Stimulated activated CD8-positive, alpha-beta memory T cell treated with anti-CD3 and anti-CD28 coated beads, Interleukin-7, amount 100 ng/mL, for 1 hour (primary cell): ENCODE measurements around the gene ZNF726.
"Not testable (repeated sequence)": the region's sequence is repeated elsewhere in the genome, so short reads cannot be mapped to it uniquely, and the experiment has no call there.

Experiments
- DNase-seq, 2 donors: peaks; one replicate each; pipeline ENCODE4 v3.0.0-alpha.2; 2020; ENCODE audit warnings: low read depth in 2 of 2

ZNF726 gene

DNA sequence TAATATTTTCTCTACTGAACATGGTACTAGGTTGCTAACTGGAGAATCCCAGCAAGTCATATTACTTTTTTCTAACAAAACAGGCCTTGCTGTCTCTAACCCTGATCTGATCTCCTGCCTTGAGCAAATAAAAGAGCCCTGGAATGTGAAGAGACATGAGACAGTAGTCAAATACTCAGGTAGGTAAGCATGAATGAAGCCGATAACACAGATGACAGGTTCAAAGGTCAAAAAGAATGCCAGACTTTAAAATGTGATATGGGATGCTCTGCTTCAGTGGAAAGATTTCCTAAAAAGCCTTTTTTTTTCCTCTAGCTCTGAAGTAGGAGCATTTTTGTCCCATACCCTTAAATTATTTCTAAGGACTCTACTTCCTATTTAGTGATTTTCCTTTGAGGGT lies 28.7 kb downstream of the ZNF726 start:
- DNase-seq = no peak

DNA sequence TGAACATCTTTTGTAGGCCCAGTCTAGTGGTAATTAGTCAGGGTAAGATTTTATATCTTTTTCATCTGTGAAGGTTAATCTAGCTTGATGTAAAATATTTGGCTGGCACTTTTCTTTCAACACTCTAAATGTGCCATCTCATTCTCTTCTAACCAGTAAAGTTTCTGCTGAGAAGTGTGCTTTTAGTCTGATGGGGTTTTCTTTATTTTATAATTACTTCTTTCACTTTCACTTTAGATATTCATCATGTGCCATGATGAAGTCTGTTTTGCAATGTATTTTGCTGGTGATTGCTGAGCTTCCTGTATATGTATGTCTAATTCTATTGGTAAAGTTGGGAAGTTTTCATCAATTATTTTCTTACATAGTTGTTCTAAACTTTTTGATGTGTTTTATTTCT lies 31.9 kb downstream of the ZNF726 start:
- DNase-seq = no peak

GRCh38 chr19:23949611-23950010 lies 34.9 kb downstream of the ZNF726 start:
- no peak for DNase-seq

GRCh38 chr19:23956051-23956450 lies 41.4 kb downstream of the ZNF726 start:
- DNase-seq = no peak

- no peak for DNase-seq
Measured at GRCh38 chr19:23957660-23958281, 43.1 kb downstream of the ZNF726 start.

DNA sequence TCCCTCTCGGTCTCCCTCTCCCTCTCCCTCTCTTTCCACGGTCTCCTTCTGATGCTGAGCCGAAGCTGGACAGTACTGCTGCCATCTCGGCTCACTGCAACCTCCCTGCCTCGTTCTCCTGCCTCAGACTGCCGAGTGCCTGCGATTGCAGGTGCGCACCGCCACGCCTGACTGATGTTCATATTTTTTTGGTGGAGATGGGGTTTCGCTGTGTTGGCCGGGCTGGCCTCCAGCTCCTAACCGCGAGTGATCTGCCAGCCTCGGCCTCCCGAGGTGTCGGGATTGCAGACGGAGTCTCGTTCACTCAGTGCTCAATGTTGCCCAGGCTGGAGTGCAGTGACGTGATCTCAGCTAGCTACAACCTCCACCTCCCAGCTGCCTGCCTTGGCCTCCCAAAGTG lies 48.7 kb downstream of the ZNF726 start:
- DNase-seq = not testable (repeated sequence)

DNA sequence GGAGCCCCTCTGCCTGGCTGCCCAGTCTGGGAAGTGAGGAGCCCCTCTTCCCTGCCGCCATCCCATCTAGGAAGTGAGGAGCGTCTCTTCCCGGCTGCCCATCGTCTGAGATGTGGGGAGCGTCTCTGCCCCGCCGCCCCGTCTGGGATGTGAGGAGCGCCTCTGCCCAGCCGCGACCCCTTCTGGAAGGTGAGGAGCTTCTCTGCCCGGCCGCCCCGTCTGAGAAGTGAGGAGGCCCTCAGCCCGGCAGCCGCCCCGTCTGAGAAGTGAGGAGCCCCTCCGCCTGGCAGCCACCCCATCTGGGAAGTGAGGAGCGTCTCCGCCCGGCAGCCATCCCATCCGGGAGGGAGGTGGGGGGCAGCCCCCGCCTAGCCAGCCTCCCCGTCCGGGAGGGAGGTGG lies 49.2 kb downstream of the ZNF726 start:
- not testable (repeated sequence) for DNase-seq

GRCh38 chr19:23964334-23964733 lies 49.6 kb downstream of the ZNF726 start:
- not testable (repeated sequence) for DNase-seq

- DNase-seq = no peak
Measured at GRCh38 chr19:23969630-23970029, 54.9 kb downstream of the ZNF726 start.

DNA sequence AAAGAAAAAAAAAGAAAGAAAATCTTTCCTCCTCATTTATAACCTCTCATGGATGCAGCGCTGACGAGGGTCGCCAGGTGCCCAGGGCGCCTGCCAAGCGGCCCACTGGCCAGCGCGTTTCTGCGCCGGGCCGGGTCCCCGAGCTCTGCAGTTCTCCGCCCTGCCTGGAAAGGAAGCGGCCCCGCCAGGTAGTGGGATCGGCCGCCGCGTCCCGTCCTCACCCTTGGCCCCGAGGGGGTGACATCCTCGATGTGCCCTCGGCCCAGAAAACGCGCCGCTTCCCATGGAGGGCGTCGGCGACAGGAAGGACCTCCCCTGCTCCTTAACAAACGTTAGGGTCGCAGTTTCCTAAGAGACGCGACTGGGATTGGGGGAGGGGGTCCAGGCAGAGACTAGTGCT lies 56.9 kb downstream of the ZNF726 start:
- no peak for DNase-seq

GRCh38 chr19:23972161-23972560 lies 57.5 kb downstream of the ZNF726 start:
- DNase-seq = no peak

- no peak for DNase-seq
Measured at GRCh38 chr19:23974941-23975340, 60.3 kb downstream of the ZNF726 start.

GRCh38 chr19:23976631-23977030 lies 61.9 kb downstream of the ZNF726 start:
- DNase-seq = not testable (repeated sequence)

- DNase-seq = not testable (repeated sequence)
Measured at GRCh38 chr19:23977256-23977655, 62.6 kb downstream of the ZNF726 start.

DNA sequence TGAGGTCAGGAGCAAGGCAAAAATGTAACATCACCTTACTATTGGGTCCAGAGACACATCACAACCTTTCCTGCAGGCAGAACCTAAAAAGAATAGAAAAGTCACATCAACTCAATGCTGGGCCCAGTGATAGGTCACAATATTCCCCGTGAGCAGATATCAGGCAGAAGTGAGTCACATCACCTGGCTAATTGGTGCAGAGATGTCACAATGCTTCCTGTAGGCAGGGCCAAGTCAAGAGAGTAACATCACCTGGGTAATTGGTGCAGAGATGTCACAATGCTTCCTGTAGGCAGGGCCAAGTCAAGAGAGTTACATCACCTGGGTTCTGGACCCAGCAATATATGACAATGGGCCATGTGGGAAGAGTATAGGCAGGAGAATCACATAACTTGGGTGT lies 63.4 kb downstream of the ZNF726 start:
- no peak for DNase-seq

DNA sequence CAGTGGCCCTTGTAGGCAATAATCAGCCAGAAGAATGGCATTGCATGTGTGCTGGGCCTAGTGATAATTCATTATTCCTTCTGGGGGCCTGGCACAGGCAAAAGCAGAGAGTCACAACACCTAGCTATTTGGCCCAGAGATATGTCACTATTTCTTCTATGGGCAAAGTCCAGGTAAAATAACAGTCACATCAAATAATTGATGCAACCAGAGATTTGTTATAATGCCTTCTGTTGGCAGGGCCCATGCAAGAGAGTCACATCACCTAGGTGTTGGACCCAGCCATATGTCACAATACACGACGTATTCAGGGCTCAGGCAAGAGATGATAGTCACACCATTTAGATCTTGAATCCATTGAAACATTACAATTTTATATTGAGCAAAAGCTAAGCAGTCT lies 66.1 kb downstream of the ZNF726 start:
- no peak for DNase-seq

- DNase-seq = no peak
Measured at GRCh38 chr19:23981863-23982262, 67.2 kb downstream of the ZNF726 start.

GRCh38 chr19:23983406-23983805 lies 68.7 kb downstream of the ZNF726 start:
- no peak for DNase-seq
